Smooth muscle cell (in vitro differentiated cells): Measurements from ENCODE around the gene RTL5. TPM values are rescaled to one million over a fixed set of nuclear protein-coding genes. Genes with fewer than 3 reads are reported as not detected.

ENCODE experiments used
- DNase-seq: peaks from one replicate; lab custom pipeline; 2025; ENCODE audit not compliant: unreplicated experiment; lab: John Stamatoyannopoulos, UW
- H2AFZ ChIP-seq: fragments of 200-600 bp; sonication (generic); 2 replicates; pipeline ENCODE4 v1.6.0; 2016; ENCODE audit warnings: antibody characterized with exemption, low read depth, mild to moderate bottlenecking
- H3F3A ChIP-seq: fragments of 200-600 bp; sonication (generic); 2 replicates; pipeline ENCODE4 v1.6.0; 2017; ENCODE audit warnings: antibody characterized with exemption, low read depth
- H3K27ac ChIP-seq: fragments of 200-600 bp; sonication (generic); 2 replicates; pipeline ENCODE4 v1.5.1; 2016; ENCODE audit warnings: low read depth, mild to moderate bottlenecking
- H3K27me3 ChIP-seq: fragments of 200-600 bp; sonication (generic); 2 replicates; pipeline ENCODE4 v1.6.1; 2016; ENCODE audit warnings: low read depth, mild to moderate bottlenecking
- H3K36me3 ChIP-seq: fragments of 200-600 bp; sonication (generic); 2 replicates; pipeline ENCODE4 v1.5.1; 2016; ENCODE audit warnings: low read depth
- H3K4me1 ChIP-seq: fragments of 200-600 bp; sonication (generic); 2 replicates; pipeline ENCODE4 v1.5.1; 2016; ENCODE audit warnings: low read depth
- H3K4me2 ChIP-seq: fragments of 200-600 bp; sonication (generic); 2 replicates; pipeline ENCODE4 v1.6.0; 2016; ENCODE audit warnings: mild to moderate bottlenecking
- H3K4me3 ChIP-seq: fragments of 200-600 bp; sonication (generic); 2 replicates; pipeline ENCODE4 v1.5.1; 2016; ENCODE audit warnings: mild to moderate bottlenecking
- H3K79me2 ChIP-seq: fragments of 200-600 bp; sonication (generic); 2 replicates; pipeline ENCODE4 v1.6.0; 2016; ENCODE audit warnings: low read depth, mild to moderate bottlenecking
- H3K9ac ChIP-seq: fragments of 200-600 bp; sonication (generic); 2 replicates; pipeline ENCODE4 v1.6.0; 2016; ENCODE audit warnings: low read depth
- H3K9me3 ChIP-seq: fragments of 200-600 bp; sonication (generic); replicated peaks from 2 replicates; pipeline ENCODE4 v1.5.1; 2016; ENCODE audit warnings: low read depth
- H4K20me1 ChIP-seq: fragments of 200-600 bp; sonication (generic); 2 replicates; pipeline ENCODE4 v1.6.0; 2016; ENCODE audit warnings: low read depth
- WGBS: methylation state at CpG from one replicate; pipeline ENCODE4 v1.1.7; 2016; ENCODE audit warnings: low lambda C conversion rate; 5-methylcytosine and 5-hydroxymethylcytosine counted together
- polyA plus RNA-seq: library from polyadenylated mRNA; unstranded; fragments of >200 nt; fragmentation: Nextera tagmentation; extraction: Ambion mirVana; gene quantifications from 2 replicates; pipeline ENCODE4 v1.2.1, GENCODE V29; 2016
- total RNA-seq: library from RNA; depleted of rRNA; stranded (reverse); fragments of >200 nt; gene quantifications from 2 replicates; pipeline ENCODE4 v1.2.3, GENCODE V29; 2014
- TF ChIP-seq, protein P1 (sequence below): fragments of 200-600 bp; sonication (generic); IDR thresholded peaks from 2 replicates; pipeline ENCODE4 v1.5.1; 2017; ENCODE audit warnings: borderline replicate concordance, mild to moderate bottlenecking, antibody characterized with exemption; ENCODE audit not compliant: insufficient read depth, poor library complexity, severe bottlenecking

The RTL5 gene
- total and polyA plus RNA-seq, 2 experiments from 2014 or later, result 3.1 to 3.6 TPM

- TF ChIP-seq, protein P1, sequence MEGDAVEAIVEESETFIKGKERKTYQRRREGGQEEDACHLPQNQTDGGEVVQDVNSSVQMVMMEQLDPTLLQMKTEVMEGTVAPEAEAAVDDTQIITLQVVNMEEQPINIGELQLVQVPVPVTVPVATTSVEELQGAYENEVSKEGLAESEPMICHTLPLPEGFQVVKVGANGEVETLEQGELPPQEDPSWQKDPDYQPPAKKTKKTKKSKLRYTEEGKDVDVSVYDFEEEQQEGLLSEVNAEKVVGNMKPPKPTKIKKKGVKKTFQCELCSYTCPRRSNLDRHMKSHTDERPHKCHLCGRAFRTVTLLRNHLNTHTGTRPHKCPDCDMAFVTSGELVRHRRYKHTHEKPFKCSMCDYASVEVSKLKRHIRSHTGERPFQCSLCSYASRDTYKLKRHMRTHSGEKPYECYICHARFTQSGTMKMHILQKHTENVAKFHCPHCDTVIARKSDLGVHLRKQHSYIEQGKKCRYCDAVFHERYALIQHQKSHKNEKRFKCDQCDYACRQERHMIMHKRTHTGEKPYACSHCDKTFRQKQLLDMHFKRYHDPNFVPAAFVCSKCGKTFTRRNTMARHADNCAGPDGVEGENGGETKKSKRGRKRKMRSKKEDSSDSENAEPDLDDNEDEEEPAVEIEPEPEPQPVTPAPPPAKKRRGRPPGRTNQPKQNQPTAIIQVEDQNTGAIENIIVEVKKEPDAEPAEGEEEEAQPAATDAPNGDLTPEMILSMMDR, result no peak
Measured at GRCh38 chrX:72081605-72082320, 50.0 kb downstream of the RTL5 start.

GRCh38 chrX:72080800-72081199 lies 50.9 kb downstream of the RTL5 start:
- no peak for DNase-seq
- WGBS, result 82% methylated on average over 7 of the region's 7 CpGs
- no peak overlapping the region for H2AFZ ChIP-seq

More at GRCh38 chrX:72081605-72082320, 50.0 kb downstream of the RTL5 start:
- H3K27me3 ChIP-seq, result no peaks in the 10 kb centered on the region
- no peaks in the 10 kb centered on the region for H3K79me2 ChIP-seq
- H2AFZ ChIP-seq, result no peak overlapping the region
- H4K20me1 ChIP-seq, result no peaks in the 10 kb centered on the region
- H3K36me3 ChIP-seq, result no peaks in the 10 kb centered on the region
- H3K4me1 ChIP-seq, result no peaks in the 10 kb centered on the region
- WGBS, result 66% methylated on average over 12 of the region's 12 CpGs
- no peaks in the 10 kb centered on the region for H3F3A ChIP-seq
- H3K4me3 ChIP-seq, result no peak overlapping the region
- H3K9me3 ChIP-seq, result no peaks in the 10 kb centered on the region
- no peak for DNase-seq
- no peak overlapping the region for H3K4me2 ChIP-seq
- no peak overlapping the region for H3K27ac ChIP-seq
- H3K9ac ChIP-seq, result no peak overlapping the region

GRCh38 chrX:72080150-72080549 lies 51.6 kb downstream of the RTL5 start:
- no peaks in the 10 kb centered on the region for H3K79me2 ChIP-seq
- no peaks in the 10 kb centered on the region for H3K27me3 ChIP-seq
- no peak overlapping the region for H3K27ac ChIP-seq
- H3F3A ChIP-seq, result no peaks in the 10 kb centered on the region
- TF ChIP-seq, protein P1, result no peak
- no peak overlapping the region for H2AFZ ChIP-seq
- no peaks in the 10 kb centered on the region for H3K9me3 ChIP-seq
- no peaks in the 10 kb centered on the region for H3K4me1 ChIP-seq
- WGBS, result 84% methylated on average over 7 of the region's 7 CpGs
- no peak overlapping the region for H3K9ac ChIP-seq
- no peak overlapping the region for H3K4me3 ChIP-seq
- DNase-seq, result no peak
- no peaks in the 10 kb centered on the region for H4K20me1 ChIP-seq
- H3K36me3 ChIP-seq, result no peaks in the 10 kb centered on the region
- H3K4me2 ChIP-seq, result no peak overlapping the region

More at GRCh38 chrX:72080800-72081199, 50.9 kb downstream of the RTL5 start:
- H3K9me3 ChIP-seq, result no peaks in the 10 kb centered on the region
- H3K4me3 ChIP-seq, result no peak overlapping the region
- no peaks in the 10 kb centered on the region for H3K79me2 ChIP-seq
- no peaks in the 10 kb centered on the region for H3F3A ChIP-seq
- no peaks in the 10 kb centered on the region for H4K20me1 ChIP-seq
- TF ChIP-seq, protein P1, result no peak
- H3K27ac ChIP-seq, result no peak overlapping the region
- H3K9ac ChIP-seq, result no peak overlapping the region
- H3K4me1 ChIP-seq, result no peaks in the 10 kb centered on the region
- H3K27me3 ChIP-seq, result no peaks in the 10 kb centered on the region
- no peaks in the 10 kb centered on the region for H3K36me3 ChIP-seq
- no peak overlapping the region for H3K4me2 ChIP-seq

- Histone ChIP-seq H3K79me2 (no peaks in the 10 kb centered on the region), H3K36me3 (no peaks in the 10 kb centered on the region), H3K27me3 (no peaks in the 10 kb centered on the region), H3K4me3 (no peak overlapping the region), H2AFZ (no peak overlapping the region), H3K4me2 (no peak overlapping the region), H4K20me1 (no peaks in the 10 kb centered on the region), H3K27ac (no peak overlapping the region), H3F3A (no peaks in the 10 kb centered on the region), H3K4me1 (no peaks in the 10 kb centered on the region), H3K9me3 (no peaks in the 10 kb centered on the region), H3K9ac (no peak overlapping the region)
- DNase-seq, result no peak
- TF ChIP-seq, protein P1, result no peak
- 68% methylated on average over 12 of the region's 12 CpGs for WGBS
Measured at GRCh38 chrX:72079607-72080006, 52.1 kb downstream of the RTL5 start.
